ENCODE measurements around the gene DOC2B. TPM values are rescaled to one million over a fixed set of nuclear protein-coding genes. Genes with fewer than 3 reads are reported as not detected.

The DOC2B gene
- total RNA-seq, 1 donor from 2014 or later: 0.11 TPM

DNA sequence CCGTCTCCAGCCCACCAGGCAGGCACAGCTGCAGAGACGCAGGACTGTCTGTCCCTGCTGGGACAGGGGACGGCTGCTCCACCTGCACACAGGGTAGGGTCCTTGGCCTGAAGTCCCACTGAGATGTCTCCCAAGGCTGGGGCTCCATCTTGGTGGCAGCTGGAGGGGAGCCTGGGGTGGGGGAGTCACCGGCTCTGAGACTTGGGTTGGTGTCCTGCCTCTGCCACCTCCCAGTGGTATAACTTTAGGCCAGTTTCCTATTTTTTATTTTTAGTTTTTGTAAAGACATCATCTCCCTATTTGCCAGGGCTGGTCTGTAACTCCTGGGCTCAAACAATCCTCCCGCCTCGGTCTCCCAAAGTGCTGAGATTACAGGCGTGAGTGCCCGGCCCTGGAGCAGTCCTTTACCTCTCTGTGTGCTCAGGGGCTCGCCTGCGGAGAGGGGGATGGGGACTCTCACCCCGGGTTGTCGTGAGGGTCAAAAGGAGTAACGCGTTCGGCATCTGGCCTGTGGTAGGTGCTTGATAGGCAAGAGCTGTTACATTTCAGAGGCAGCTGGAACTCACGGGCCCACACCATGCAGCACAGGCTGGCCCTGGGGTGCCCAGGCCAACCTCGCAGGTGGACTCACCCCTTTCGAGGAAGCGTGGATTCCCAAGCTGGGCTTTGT, 46.6 kb upstream of the DOC2B start:
- no peak overlapping the region for H3K27ac Mint-ChIP-seq (ENCODE audit: unreplicated experiment)
- no peaks in the 10 kb centered on the region for H3K36me3 ChIP-seq (ENCODE audit: insufficient read depth, low read length)
- no peak overlapping the region for H3K4me2 ChIP-seq (ENCODE audit: low read length)
- no peak overlapping the region for H3K4me3 ChIP-seq (ENCODE audit: insufficient read depth, low read depth, low read length)
- no peak for FAIRE-seq
- no peaks in the 10 kb centered on the region for H4K20me1 ChIP-seq (ENCODE audit: insufficient read depth, low read length)
- H3K9me3 ChIP-seq (ENCODE audit: insufficient read depth, low read depth, low read length): no peaks in the 10 kb centered on the region
- no peaks in the 10 kb centered on the region for H3K36me3 Mint-ChIP-seq (ENCODE audit: low read depth, unreplicated experiment)
- H3K9me3 Mint-ChIP-seq (ENCODE audit: unreplicated experiment): peaks cover 2% of the 10 kb centered on the region
- H2AFZ ChIP-seq (ENCODE audit: low read depth, low read length): no peak overlapping the region
- TF ChIP-seq, protein P1, sequence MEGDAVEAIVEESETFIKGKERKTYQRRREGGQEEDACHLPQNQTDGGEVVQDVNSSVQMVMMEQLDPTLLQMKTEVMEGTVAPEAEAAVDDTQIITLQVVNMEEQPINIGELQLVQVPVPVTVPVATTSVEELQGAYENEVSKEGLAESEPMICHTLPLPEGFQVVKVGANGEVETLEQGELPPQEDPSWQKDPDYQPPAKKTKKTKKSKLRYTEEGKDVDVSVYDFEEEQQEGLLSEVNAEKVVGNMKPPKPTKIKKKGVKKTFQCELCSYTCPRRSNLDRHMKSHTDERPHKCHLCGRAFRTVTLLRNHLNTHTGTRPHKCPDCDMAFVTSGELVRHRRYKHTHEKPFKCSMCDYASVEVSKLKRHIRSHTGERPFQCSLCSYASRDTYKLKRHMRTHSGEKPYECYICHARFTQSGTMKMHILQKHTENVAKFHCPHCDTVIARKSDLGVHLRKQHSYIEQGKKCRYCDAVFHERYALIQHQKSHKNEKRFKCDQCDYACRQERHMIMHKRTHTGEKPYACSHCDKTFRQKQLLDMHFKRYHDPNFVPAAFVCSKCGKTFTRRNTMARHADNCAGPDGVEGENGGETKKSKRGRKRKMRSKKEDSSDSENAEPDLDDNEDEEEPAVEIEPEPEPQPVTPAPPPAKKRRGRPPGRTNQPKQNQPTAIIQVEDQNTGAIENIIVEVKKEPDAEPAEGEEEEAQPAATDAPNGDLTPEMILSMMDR (IDR thresholded peaks at IDR 0.05; ENCODE audit: insufficient read depth, low read depth, low read length): no peak
- peaks cover 29% of the 10 kb centered on the region for H3K27me3 Mint-ChIP-seq (ENCODE audit: low read depth, unreplicated experiment)
- H3K4me1 ChIP-seq (ENCODE audit: insufficient read depth, low read length): peaks cover 6% of the 10 kb centered on the region
- peaks cover 7% of the 10 kb centered on the region for H3K4me1 Mint-ChIP-seq (ENCODE audit: low read depth, unreplicated experiment)
- no peak overlapping the region for H3K27ac ChIP-seq (ENCODE audit: low read depth, low read length)
- DNase-seq (ENCODE audit: low read depth): no peak
- no peaks in the 10 kb centered on the region for H3K27me3 ChIP-seq (ENCODE audit: insufficient read depth, low read length)
- H3K9ac ChIP-seq (ENCODE audit: low read length): no peak overlapping the region
- no peak overlapping the region for H3K4me3 Mint-ChIP-seq (ENCODE audit: unreplicated experiment)
- no peaks in the 10 kb centered on the region for H3K79me2 ChIP-seq (ENCODE audit: insufficient read depth, low read length)

GRCh38 chr17:227078-227945, 45.9 kb upstream of the DOC2B start:
- Histone ChIP-seq H3K27ac (ENCODE audit: low read depth, low read length) (no peak overlapping the region), H3K27me3 (ENCODE audit: insufficient read depth, low read length) (no peaks in the 10 kb centered on the region), H3K4me3 (ENCODE audit: insufficient read depth, low read depth, low read length) (no peak overlapping the region), H2AFZ (ENCODE audit: low read depth, low read length) (no peak overlapping the region), H3K9ac (ENCODE audit: low read length) (no peak overlapping the region), H4K20me1 (ENCODE audit: insufficient read depth, low read length) (no peaks in the 10 kb centered on the region), H3K9me3 (ENCODE audit: insufficient read depth, low read depth, low read length) (no peaks in the 10 kb centered on the region), H3K4me1 (ENCODE audit: insufficient read depth, low read length) (peaks cover 6% of the 10 kb centered on the region), H3K4me2 (ENCODE audit: low read length) (no peak overlapping the region), H3K36me3 (ENCODE audit: insufficient read depth, low read length) (no peaks in the 10 kb centered on the region), H3K79me2 (ENCODE audit: insufficient read depth, low read length) (no peaks in the 10 kb centered on the region)
- no peaks in the 10 kb centered on the region for H3K4me1 Mint-ChIP-seq (ENCODE audit: low read depth, unreplicated experiment)
- TF ChIP-seq EZH2 (IDR thresholded peaks at IDR 0.05; ENCODE audit: insufficient read depth, low read length): no peak
- TF ChIP-seq, protein P1 (IDR thresholded peaks at IDR 0.05; ENCODE audit: insufficient read depth, low read depth, low read length): no peak
- DNase-seq (ENCODE audit: low read depth) (no peak), FAIRE-seq (no peak)
- no peak overlapping the region for H3K27ac Mint-ChIP-seq (ENCODE audit: unreplicated experiment)
- H3K9me3 Mint-ChIP-seq (ENCODE audit: unreplicated experiment): peaks cover 2% of the 10 kb centered on the region
- peaks cover 27% of the 10 kb centered on the region for H3K27me3 Mint-ChIP-seq (ENCODE audit: low read depth, unreplicated experiment)
- no peak overlapping the region for H3K4me3 Mint-ChIP-seq (ENCODE audit: unreplicated experiment)
- no peaks in the 10 kb centered on the region for H3K36me3 Mint-ChIP-seq (ENCODE audit: low read depth, unreplicated experiment)

Data from astrocyte (in vitro differentiated cells and primary cell).